SK-MEL-5 (cell line): ENCODE data around the gene NPTX1. TPM values are rescaled to one million over a fixed set of nuclear protein-coding genes. Genes with fewer than 3 reads are reported as not detected.

Experiments
- DNase-seq: peaks from one replicate; pipeline ENCODE4 v3.0.0-alpha.2; 2016; ENCODE audit warnings: low read depth, low spot score
- in situ Hi-C: cut with HindIII; loops from 2 replicates; pipeline ENCODE4 v1.10.0; 2016; ENCODE audit warnings: low sequenced_read_pairs, high pct_unique_total_duplicates, low pct_unique_long_range_greater_than_20kb
- small RNA-seq, 2 experiments: library from RNA; depleted of rRNA; stranded (forward); fragments of <200 nt; gene quantifications; one replicate each; pipeline ENCODE3, GENCODE V24; 2014
- total RNA-seq: library from RNA; depleted of rRNA; stranded (reverse); fragments of >200 nt; shearing (Covaris generic); gene quantifications from 2 replicates; pipeline ENCODE4 v1.2.3, GENCODE V29; 2014; rRNA removed

The NPTX1 gene
- total RNA-seq, 1 experiment from 2014 or later, result 0.18 TPM

DNA sequence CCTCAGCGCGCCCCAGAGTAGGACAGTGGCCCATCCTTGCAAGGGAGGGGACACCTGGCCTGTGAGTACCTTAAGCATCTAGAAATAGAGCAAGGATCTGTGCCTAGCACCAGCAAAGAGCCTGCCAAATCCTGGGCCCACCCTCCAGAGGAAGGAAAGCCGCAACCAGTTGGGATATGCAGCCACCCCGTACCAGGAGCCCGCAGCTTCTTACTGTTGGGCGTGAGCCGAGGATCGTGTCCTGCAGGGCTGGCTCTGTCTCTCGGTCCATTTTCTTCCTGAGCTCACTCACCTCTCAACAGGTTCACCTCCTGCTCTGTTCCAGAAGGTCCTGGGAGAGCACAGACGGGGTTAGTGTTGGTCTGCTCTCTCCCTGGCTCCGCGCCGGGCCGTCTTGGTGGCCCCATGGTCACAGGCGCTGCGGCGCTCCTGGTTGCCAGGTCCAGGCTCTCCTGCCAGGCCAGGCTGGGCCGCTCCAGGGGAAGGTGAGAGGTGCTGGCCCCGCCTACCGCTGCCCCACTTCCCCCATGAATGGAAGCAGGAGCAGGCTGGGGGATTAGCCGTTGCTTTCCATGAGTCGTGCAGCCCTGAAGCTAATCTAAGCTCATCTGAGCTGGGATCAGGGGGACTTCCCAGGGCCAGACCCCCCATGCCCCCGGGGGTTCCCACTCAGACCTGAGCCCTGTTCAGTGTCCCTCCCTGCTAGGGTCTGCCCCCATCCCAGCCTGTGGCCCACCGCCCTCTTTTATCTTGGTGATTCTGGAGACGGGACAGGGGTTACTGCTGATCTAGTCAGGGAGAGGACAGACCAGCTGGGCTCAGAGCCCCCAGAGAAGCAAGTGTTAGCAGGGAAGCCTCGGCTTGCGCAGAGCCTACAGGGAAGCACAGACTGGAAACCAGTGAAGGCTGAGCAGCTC, 48.8 kb downstream of the NPTX1 start:
- DNase-seq, result no peak
- in situ Hi-C loops, result loop anchor here (25.0 kb wide), 2 partner anchors 110 to 210 kb away; partner anchors contain the start of gene RPTOR

DNA sequence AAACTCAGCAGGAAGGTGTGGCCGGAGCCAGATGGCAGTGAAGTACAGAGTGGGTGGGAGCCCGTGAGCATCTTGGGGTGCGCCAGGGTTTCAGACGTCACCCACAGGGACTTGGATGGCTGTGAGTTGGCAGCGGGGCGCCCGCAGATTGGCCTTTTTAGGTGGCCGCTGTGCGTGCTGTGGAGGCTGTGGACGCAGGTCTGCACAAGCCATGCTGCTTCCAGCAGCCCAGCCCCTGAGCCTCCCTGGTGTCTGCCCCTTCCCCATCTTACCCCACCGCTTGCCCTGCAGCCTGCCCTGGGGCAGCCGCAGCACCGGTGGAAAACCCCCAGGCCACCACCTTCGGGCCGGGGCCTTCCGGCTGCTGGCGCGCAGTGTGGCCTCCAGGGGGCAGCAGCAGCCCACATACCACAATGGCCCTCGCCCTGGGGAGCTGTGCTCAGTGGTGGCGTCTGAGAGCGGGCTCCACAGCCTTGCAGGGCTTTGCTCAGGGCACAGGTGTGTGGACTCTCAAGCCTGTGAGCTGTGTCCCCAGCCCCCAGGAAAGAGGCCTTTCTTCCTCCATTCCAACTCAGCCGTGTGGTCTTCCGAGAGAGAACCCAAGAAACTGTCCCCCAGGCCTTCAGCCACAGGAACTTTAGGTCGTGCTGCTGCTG, 49.6 kb downstream of the NPTX1 start:
- DNase-seq, result peak; percentile 86
- in situ Hi-C loops, result loop anchor here (25.0 kb wide), 2 partner anchors 111 to 211 kb away; partner anchors contain the start of gene RPTOR

DNA sequence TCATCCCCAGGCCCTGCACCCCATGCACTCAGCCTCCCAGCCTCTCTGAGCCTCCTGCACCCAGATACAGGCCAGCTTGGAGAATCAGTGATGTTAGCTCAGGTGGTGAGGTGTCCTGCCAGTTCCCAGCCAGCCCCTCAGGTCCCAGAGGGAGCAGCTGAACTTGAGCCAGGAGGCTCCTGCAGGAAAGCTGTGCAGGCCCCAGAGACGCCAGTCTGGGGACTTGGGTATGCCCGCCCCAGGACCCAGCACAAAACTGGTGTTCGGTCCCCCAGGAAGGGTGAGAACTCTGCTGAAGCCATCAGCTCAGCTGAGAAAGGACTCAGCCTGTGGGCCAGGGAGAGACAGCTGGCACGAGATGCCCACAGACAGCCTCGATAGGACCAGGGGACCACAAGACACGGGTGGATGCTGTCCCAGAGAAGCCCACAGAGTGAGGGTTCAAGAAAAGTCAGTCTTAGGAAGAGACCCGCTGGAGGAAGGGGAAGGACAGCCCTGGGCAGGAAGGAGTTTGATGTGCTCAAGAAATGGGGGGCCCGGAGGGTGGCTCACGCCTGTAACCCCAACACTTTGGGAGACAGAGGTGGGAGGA, 50.5 kb downstream of the NPTX1 start:
- no peak for DNase-seq
- in situ Hi-C loops, result loop anchor here (25.0 kb wide), 2 partner anchors 111 to 211 kb away; partner anchors contain the start of gene RPTOR

DNA sequence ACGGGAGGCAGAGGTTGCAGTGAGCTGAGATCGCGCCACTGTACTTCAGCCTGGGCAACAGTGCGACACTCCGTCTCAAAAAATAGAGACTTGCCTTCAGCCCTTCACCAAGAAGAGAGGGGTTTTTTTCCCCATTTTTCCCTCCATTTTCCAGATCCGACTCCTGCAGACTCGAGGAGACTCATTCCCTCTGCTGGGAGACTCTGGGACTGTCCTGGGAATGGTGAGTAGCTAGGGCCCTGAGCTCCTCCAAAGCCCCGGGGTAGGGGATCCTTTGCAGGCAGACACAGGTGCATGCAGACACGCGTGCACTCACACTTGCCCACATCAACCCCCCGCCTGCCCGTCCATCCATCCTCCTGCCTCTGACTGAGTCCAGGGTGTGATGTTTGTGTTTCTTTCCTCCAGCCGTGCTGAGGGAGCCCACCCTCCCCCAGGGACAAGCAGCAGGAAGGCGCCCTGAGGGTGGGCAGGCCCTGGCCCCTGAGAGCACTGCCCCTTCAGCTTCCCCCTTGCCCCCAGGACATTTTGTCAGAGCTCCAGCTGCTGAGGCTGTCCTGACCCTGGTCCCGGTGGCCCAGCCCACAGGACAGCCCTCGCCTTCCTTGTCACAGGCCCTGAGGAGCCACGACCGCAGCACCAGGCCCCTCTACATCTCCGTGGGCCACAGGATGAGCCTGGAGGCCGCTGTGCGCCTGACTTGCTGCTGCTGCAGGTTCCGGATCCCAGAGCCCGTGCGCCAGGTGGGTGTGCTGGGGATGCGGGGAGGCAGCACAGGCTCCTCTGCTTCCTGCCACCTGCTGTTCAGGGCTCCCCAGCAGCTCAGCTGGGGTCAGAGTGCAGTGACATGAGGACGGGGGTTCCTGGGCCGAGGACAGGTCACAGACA, 51.3 kb downstream of the NPTX1 start:
- in situ Hi-C loops, result loop anchor here (25.0 kb wide), 2 partner anchors 112 to 212 kb away; partner anchors contain the start of gene RPTOR
- DNase-seq, result peak; percentile 39

DNA sequence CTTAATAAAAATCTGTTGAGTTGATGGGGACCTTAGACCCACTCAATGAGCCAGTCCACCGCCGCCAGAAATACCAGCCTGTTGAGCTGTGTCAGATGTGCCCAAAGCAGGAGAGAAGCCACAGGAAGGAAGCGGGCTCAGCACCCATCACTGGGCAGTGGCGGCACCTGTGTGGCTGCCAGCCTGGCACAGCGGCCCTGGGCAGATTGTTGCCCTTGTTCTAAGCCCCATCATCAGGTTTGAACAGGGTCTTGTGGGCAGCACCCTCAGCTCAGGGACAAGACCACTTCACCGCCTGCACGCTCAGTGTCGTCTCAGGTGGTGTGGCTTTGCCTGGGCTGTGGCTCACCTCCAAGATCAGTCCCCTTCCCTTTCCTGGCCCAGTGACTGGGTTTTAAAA, 52.1 kb downstream of the NPTX1 start:
- no peak for DNase-seq
- in situ Hi-C loops, result no loop called here

DNA sequence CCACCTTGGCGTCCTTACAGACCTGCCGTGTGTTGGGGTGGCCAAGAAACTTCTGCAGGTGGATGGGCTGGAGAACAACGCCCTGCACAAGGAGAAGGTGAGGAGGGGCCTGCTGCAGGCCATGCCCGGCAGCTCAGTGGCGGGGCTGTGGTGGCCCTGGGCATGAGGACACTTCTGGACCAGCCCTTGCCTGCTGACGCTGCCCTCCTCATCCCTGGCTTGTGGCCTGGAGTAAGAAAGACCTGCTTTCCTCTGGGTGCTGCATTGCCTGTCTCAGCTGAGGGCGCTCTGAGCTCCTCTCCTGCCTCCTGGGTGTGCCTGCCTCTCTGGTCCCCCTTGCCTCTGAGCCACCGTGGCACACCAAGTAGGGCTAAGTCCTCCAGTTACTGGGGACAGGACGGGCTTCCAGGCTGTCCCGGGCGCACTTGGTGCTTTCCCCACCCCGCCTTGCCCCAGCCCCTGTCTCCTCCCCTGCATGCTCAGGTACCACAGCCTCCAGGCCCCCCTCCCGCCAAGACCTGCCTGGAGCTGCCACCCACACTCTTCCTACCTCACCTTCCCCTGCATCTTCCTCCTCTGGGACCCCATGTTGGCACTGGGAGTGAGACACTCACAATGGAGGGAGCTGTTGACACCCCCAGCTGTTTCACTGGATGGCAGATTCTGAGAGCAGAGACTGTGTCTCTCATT, 52.7 kb downstream of the NPTX1 start:
- DNase-seq, result no peak
- in situ Hi-C loops, result no loop called here

DNA sequence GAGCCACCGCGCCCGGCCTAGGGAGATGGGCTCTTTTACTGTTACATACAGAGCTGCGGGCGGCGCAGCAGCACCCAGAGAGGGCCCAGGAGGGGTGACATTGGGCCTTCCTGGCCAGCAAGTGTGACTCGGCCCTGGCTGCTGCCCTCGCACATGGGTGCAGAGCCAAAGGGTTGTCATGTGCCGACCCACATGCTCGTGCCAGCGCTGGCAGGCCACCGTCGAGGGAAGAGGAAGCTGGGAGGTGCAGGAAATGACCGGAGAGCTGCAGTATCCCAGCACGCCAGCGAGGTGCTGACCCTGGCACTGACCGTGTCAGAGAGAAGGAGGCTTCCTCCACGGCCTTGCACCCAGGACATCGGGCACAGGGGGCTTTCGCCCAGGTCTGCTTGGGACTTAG, 53.4 kb downstream of the NPTX1 start:
- DNase-seq, result no peak
- in situ Hi-C loops, result no loop called here

DNA sequence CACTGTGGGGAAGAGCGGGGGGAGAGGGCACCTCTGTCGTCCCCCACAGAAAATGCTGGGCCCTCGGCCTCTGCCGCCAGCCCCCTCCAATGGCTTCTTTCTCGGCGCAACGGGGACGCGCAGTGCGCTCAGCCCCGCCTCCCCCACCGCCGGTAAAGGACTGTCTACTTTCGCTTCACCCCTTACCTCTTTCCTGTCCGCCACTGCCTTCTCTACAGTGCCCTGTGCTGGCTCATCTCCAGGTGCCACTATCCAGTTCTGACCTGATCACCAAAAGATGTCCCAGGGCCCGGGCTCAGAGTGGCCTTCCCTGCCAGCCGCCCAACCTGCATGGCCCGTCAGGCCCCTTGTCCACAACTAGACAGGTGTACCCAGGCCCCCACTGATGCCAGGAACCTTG, 54.1 kb downstream of the NPTX1 start:
- in situ Hi-C loops, result no loop called here
- DNase-seq, result no peak

DNA sequence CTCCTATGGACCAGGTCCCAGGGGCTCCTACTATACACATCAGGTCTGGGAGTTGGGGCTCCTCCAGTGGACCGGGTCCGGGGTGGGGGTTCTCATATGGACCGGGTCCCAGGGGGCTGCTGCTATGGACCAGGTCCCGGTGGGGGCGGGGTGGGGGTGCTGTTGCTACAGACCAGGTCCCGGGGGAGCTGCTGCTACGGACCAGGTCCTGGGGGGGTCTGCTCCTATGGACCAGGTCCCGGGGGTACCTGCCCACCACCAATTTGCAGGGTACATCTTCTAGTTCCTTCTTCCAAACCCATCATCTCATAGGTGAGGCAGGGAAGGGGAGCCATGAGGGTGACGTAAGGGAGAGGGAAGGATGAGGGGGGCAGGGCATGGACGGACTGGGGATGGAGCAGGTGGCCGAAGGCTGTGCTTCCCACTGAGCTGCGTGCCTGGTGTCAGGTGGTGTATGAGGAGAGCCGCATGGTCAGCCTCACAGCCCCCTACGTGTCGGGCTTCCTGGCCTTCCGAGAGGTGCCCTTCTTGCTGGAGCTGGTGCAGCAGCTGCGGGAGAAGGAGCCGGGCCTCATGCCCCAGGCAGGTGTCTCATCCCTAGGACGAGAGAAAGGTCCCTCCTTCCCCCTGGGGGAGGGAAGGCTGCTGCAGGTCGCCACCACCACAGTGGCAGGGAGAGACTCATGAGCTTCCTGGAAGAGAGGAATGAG, 54.9 kb downstream of the NPTX1 start:
- no peak for DNase-seq
- in situ Hi-C loops, result no loop called here

DNA sequence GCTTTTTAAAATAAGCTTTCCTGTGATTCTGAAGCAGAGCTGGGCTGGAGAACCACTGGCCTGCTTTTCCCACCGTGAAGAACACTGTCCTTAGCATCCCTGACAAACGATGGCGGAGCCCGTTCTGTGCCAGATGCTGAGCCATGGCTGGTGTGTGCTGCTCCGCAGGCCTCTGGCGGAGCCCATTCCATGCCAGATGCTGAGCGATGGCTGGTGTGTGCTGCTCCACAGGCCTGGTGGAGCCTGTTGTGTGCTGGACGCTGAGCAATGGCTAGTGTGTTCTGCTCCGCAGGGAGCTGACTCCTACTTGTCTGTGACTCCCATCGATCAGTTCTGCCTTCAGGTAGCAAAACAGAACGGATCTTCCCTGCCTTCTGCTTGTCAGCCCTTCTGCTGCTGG, 57.2 kb downstream of the NPTX1 start:
- no peak for DNase-seq
- in situ Hi-C loops, result loop anchor here (10.0 kb wide), 1 partner anchor 346 kb away; no protein-coding TSS in a partner anchor

DNA sequence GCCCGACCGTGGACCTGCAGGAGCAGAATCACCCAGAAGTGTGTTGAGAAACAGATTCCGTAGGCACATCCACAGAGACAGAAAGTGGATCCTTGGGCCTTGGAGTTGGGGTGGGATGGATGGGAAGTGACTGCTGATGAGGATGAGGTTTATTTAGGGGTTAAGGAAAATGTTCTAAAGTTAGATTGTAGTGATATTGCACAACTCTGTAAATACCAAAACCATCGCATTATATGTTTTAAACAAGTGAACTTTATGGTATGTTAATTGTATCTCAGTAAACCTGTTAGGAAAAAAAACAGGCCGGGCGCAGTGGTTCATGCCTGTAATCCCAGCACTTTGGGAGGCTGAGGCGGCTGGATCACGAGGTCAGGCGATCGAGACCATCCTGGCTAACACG, 57.8 kb downstream of the NPTX1 start:
- in situ Hi-C loops, result loop anchor here (10.0 kb wide), 1 partner anchor 346 kb away; no protein-coding TSS in a partner anchor
- no peak for DNase-seq

Small RNA genes lying within 50 kb of the gene (small RNA-seq; reads per million reads assigned to genes)
- gene AC120024.2 (0 reads per million in 2 experiments), gene AC120024.3 (0 reads per million in 2 experiments), gene MIR4730 (0 reads per million in 2 experiments)

Other genes with a start within 250 kb of the NPTX1 start
- 117 and 140 TPM in 2 replicates for gene RNF213, start 215.8 kb downstream of the NPTX1 start, total RNA-seq
- 13.9 and 15.0 TPM in 2 replicates for gene ENDOV, start 61.4 kb downstream of the NPTX1 start, total RNA-seq
- gene RPTOR, start 68.2 kb upstream of the NPTX1 start, total RNA-seq, result 27.3 and 28.6 TPM in 2 replicates